Stimulated activated CD4-positive, alpha-beta T cell treated with anti-CD3 and anti-CD28 coated beads, Interleukin-12 subunit alpha, Interleukin-12 subunit beta, amount 100 ng/mL, for 24 hours (primary cell): Measurements from ENCODE around the gene ANKFN1.

ENCODE experiments used
- DNase-seq, 2 experiments: peaks; one replicate each; pipeline ENCODE4 v3.0.0-alpha.2; 2020; ENCODE audit warnings: low read depth in 2 of 2

ANKFN1 gene, protein sequence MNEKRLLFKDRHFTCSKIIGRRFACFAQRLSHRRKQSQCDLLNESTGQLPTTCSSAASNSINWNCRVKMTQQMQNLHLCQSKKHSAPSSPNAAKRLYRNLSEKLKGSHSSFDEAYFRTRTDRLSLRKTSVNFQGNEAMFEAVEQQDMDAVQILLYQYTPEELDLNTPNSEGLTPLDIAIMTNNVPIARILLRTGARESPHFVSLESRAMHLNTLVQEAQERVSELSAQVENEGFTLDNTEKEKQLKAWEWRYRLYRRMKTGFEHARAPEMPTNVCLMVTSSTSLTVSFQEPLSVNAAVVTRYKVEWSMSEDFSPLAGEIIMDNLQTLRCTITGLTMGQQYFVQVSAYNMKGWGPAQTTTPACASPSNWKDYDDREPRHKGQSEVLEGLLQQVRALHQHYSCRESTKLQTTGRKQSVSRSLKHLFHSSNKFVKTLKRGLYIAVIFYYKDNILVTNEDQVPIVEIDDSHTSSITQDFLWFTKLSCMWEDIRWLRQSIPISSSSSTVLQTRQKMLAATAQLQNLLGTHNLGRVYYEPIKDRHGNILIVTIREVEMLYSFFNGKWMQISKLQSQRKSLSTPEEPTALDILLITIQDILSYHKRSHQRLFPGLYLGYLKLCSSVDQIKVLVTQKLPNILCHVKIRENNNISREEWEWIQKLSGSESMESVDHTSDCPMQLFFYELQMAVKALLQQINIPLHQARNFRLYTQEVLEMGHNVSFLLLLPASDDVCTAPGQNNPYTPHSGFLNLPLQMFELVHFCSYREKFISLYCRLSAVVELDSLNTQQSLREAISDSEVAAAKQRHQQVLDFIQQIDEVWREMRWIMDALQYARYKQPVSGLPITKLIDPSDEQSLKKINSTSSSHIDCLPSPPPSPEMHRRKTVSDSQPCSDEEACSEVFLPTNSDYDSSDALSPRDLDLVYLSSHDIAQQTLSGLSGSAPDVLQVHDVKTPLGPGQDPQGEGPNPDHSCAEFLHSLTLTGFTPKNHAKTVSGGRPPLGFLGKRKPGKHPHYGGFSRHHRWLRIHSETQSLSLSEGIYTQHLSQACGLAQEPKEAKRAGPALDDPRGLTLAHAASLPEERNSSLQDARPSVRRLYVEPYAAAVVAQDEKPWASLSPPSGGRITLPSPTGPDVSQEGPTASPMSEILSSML

DNA sequence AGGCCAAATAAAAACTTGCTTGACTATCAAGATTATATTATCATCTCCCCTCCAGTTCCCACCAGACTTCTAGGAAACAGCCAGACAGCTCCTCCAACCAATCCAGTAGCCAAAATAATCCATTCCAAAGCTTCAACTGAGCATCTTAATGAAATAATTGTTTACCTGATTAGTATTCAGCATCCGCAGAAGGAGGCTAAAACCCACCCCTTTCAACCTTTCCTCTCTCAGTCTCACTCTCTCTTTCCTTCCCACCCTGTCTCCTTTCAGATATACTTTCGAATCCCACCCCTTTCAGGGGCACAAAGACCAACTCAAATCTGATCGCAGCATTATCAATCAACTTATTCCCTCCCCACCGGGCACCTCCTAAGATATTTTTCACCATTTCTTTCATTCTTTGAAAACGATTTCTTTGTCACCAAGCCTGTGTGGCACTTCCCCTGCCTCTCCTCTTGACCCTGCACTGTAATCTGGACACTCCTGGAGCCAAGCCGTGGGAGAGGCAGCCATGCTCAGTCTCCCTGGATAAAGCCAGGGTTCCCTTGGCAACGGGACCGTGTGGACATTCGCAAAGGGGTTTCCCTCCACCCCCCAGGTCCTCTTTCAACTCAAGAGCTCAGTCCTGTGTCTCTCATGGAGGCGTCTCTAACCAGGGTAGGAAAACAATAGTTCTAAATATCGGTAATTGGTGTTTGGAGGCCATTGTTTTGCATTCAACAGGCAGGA lies at the start of gene ANKFN1:
ANKFN1 (plus strand) TSS at position 602 of the 729 bp plus-strand sequence. CDS start 59,193 bp downstream, outside the sequence.
- DNase-seq = no peak

DNA sequence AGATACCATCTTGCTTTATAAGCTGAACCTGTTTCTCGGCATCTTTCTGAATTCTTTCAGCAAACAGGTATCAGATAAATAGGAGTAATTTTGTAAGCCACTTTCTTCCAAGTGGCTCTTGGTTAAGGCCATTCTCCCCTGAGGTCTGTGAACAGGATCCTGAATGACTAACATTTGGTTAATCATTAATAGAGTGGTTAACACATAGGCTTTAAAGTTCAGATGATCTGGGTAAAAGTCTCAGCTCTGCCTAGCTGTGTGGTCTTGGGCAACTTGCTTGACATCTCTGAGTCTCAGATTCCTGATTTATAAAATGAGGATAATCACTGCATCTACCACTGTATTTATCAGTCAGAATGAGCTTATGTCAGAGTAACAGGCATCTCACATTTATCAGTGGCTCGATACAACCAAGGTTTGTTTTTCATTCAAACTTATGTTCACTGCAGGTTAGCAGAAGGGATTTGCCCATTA lies 44.4 kb upstream of the ANKFN1 start:
- DNase-seq = no peak

- no peak for DNase-seq
Measured at GRCh38 chr17:56109836-56110235, 43.4 kb upstream of the ANKFN1 start.

- DNase-seq = no peak
Measured at GRCh38 chr17:56110463-56111135, 42.7 kb upstream of the ANKFN1 start.

DNA sequence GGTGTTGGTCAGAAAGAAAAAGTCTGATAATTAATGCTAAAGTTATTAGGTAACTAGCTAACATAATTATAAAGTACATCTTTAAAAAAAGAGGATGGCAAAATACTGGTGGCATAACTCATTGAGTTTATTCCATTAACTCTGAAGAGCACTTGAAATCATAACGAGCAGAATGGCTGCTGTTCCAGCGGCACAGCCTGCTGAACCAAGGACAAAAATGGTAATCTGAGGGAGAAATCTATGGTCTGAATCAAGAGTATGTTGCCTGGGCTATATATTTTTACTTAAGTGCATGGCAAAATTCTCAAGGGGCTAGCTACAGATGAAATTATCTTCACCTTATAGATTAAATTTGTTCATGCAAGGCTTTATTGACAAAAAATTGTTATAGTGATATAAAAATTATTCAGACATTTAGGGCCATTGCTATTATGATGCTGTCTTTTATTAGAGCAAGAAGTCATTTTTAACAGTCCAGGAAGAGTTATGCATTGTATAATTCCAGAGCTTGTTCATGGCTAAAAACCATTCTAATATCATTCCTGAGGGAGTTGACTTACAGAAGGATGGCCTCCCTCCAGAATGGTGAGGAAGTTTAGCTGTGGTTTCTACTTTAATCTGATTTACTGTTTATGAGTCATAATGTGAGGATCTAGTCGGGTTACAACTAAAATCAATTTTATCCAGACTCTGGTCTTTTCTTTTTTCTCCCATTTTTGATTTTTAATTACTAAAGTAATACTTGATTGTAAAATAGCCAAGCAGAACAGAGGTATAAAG lies 41.4 kb upstream of the ANKFN1 start:
- DNase-seq = no peak

- no peak for DNase-seq
Measured at GRCh38 chr17:56113486-56113885, 39.8 kb upstream of the ANKFN1 start.

DNA sequence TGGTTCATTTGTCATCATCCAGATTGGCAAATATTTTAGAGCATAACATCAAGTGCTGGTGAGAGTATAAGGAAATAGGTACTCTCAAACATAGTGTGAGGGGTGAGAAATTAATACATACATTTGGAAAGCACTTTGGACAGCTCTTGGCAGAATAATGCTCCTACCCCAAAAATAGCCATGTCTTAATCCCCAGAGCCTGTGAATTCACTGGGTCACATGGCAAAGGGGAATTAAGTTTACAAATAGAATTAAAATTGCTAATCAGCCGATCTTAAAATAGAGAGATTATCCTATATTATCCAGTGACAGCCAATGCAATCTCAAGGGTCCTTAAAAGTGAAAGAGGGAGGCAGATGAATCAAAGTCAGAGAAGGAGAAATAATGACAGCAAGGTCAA lies 38.8 kb upstream of the ANKFN1 start:
- DNase-seq = no peak

DNA sequence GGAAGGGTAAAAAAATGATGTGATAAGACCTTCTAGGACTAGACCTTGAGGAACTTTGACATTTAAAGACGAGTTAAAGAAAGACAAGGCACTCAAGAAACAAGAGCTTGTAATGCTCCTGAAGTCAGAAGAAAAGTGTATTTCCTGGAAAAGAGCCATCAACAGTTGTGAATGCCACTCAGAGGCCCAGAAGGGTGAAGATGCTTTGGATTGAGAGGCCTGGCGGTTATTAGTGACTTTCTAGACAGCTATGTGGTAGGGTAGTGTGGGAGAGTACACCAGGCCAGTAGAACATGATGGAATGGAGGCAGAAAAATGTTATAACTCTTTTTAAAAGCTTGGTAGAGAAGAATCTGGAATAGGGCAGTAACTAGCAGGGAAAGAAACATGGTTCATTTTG lies 34.1 kb upstream of the ANKFN1 start:
- no peak for DNase-seq

- no peak for DNase-seq
Measured at GRCh38 chr17:56119936-56120335, 33.3 kb upstream of the ANKFN1 start.

- DNase-seq = no peak
Measured at GRCh38 chr17:56121191-56122051, 31.9 kb upstream of the ANKFN1 start.

- no peak for DNase-seq
Measured at GRCh38 chr17:56125830-56126819, 27.1 kb upstream of the ANKFN1 start.

GRCh38 chr17:56130026-56130425 lies 23.2 kb upstream of the ANKFN1 start:
- DNase-seq = no peak

DNA sequence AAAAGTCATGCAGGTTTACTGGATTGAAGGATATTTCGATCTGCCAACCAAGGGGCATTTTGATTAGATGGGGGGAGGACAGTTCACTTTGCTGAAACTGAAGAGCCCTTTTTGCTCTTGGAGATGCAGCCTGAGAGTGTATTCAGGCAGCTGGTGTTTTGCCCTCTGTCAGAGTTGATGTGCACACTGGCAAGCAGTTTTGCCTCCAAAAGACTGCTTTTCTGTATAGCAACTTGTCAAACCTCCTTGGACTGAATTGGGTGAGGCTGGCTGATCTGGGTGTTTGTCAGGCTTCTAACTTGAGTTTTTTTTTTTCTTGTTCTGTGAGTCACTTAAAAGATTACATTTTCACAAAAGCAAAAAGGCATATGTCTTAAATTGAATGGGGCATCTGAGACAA lies 22.6 kb upstream of the ANKFN1 start:
- no peak for DNase-seq

GRCh38 chr17:56131431-56131830 lies 21.8 kb upstream of the ANKFN1 start:
- no peak for DNase-seq

GRCh38 chr17:56136301-56136700 lies 17.0 kb upstream of the ANKFN1 start:
- DNase-seq = no peak

DNA sequence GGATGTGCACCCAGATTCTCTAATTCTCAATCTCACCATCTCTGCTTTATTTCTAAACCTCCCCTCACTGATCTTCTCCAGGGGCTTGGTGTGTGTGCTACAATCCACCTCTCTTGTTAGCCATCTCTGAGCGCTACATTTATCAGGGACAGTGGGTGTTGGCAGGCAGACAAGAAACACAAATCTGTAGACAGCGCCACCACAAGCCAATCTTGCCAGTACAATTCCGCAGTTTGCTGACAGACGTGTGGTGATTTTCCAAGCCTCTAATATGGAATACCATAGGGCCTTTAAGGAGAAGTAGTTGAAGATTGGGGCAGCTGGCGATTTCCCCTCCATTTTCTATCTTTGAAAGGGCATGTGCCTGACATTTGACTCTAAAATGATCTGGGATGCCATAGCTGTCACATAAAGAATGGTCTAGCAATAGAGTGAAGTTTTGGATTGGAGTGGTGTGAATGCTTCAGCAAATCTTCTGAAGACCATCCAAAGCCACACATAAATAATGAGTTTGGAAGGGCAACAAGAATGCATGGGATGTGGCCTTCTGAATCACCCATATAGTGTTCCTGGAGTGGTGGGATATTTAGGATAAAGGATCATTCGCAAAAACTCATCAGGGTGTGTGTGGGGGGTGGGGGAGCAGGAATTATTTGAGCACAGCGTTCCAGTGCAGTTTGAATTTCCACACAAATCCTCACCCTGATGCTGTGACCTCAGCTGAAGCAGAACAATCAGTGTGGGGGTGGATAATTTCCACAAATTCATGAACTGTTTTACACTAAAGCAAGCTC lies 12.0 kb upstream of the ANKFN1 start:
- DNase-seq = no peak

DNA sequence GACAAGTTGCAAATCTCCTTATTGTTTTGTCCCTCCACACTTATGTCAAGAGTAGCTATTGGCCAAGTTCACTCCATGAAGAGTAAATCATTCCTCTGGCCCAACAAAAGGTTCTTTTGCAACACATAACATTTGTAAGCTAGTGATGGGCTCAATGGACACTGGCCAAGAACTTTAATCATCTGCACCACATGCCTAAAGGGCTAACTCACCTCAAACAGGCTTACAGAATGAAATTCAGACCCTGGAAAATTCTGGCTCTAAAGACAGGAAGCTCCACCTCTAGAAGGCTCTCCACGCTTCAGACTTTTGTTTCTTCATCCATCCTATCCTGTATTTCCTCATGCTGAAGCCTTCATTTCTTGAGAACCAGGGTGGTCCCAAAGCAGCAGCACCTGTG lies 10.9 kb upstream of the ANKFN1 start:
- DNase-seq = no peak
